K562 (cell line): ENCODE data around the gene EPO. TPM values are rescaled to one million over a fixed set of nuclear protein-coding genes. Genes with fewer than 3 reads are reported as not detected.

Source experiments
- ATAC-seq: fragments of 200-7000 bp; cut with Tn5 transposase; 3 replicates; pipeline ENCODE4 v1.9.1; 2020; ENCODE audit warnings: moderate library complexity
- BruUV-seq: library from RNA; stranded (reverse); fragments of 400-500 nt; replicated peaks from 2 replicates; lab custom pipeline; 2021; lab: Mats Ljungman, UMichigan
- CTCF ChIA-PET: fragments of 300-600 bp; formaldehyde crosslinking; extraction: SDS; loops from one replicate; lab custom pipeline; 2021; ENCODE audit warnings: low intra/inter-chr PET ratio; lab: Yijun Ruan, JAX
- POLR2A ChIA-PET: fragments of 300-600, 350-650 bp; sonication (Branson Sonifier 250); formaldehyde crosslinking; extraction: SDS; loops from one replicate; lab custom pipeline; 2021; ENCODE audit warnings: antibody characterized with exemption, inconsistent platforms; lab: Yijun Ruan, JAX
- DNase-seq, 4 experiments: peaks; one replicate each; pipeline versions ENCODE4 v3.0.0 to v3.0.0-alpha.2; 2011 to 2018; ENCODE audit warnings: low spot score in 3 of 4, mixed read lengths in 3 of 4; ENCODE audit errors: extremely low read depth in 1 of 4
- FAIRE-seq: peaks from 2 replicates; lab custom pipeline; 2011; peaks lifted over from hg19 to GRCh38; lab: Jason Lieb, UNC
- H2AFZ ChIP-seq: 2 replicates; pipeline ENCODE4 v1.6.0; 2011; ENCODE audit warnings: low read depth, low read length, control low read depth, inconsistent platforms
- H3K27ac ChIP-seq: fragments of 200-600 bp; 3 replicates; pipeline ENCODE4 v1.8.0; 2011; ENCODE audit warnings: low read depth, mild to moderate bottlenecking, control low read depth, inconsistent platforms, low read length, moderate library complexity, mixed read lengths; ENCODE audit errors: extremely low read depth
- H3K27me3 ChIP-seq, 2 experiments: fragments of 300-600 bp in 1 of 2; 2 replicates in 1 of 2; 3 replicates in 1 of 2; pipeline versions ENCODE4 v1.6.0 to v1.8.0; 2011; ENCODE audit warnings: inconsistent platforms in 2 of 2, low read length in 2 of 2, mild to moderate bottlenecking in 1 of 2, mixed read lengths in 1 of 2, moderate library complexity in 1 of 2; ENCODE audit not compliant: control insufficient read depth in 2 of 2, insufficient read depth in 2 of 2
- H3K36me3 ChIP-seq: fragments of 300-600 bp; 3 replicates; pipeline ENCODE4 v1.8.0; 2011; ENCODE audit warnings: mild to moderate bottlenecking, low read length, inconsistent platforms; ENCODE audit not compliant: control insufficient read depth, insufficient read depth
- H3K4me1 ChIP-seq, 2 experiments: fragments of 200-600 bp in 1 of 2; replicated peaks in 1 of 2; 2 replicates in 1 of 2; 3 replicates in 1 of 2; pipeline versions ENCODE4 v1.5.1 to v1.8.0; 2011; ENCODE audit warnings: inconsistent platforms in 2 of 2, low read length in 2 of 2, mild to moderate bottlenecking in 1 of 2, mixed read lengths in 1 of 2, moderate library complexity in 1 of 2; ENCODE audit not compliant: control insufficient read depth in 2 of 2, insufficient read depth in 2 of 2
- H3K4me2 ChIP-seq: 2 replicates; pipeline ENCODE4 v1.6.1; 2011; ENCODE audit warnings: low read length, control low read depth, inconsistent platforms, mixed read lengths; ENCODE audit not compliant: insufficient read depth
- H3K4me3 ChIP-seq: fragments of 200-600 bp; sonication (generic), shearing (Covaris generic); 2 replicates; pipeline ENCODE4 v1.5.1; 2016; ENCODE audit warnings: control low read depth, inconsistent platforms
- H3K79me2 ChIP-seq: fragments of 200-600 bp; 3 replicates; pipeline ENCODE4 v1.8.0; 2011; ENCODE audit warnings: low read length, inconsistent platforms; ENCODE audit not compliant: control insufficient read depth, insufficient read depth
- H3K9ac ChIP-seq, 2 experiments: 2 replicates each; pipeline versions ENCODE4 v1.6.0 to v1.6.1; 2011; ENCODE audit warnings: low read depth in 2 of 2, low read length in 2 of 2, control low read depth in 1 of 2, inconsistent platforms in 1 of 2, mild to moderate bottlenecking in 1 of 2, mixed read lengths in 1 of 2; ENCODE audit not compliant: insufficient read depth in 1 of 2
- H3K9me1 ChIP-seq: one replicate; pipeline ENCODE4 v1.6.0; 2011; ENCODE audit warnings: inconsistent platforms, mild to moderate bottlenecking, low read length, moderate library complexity; ENCODE audit not compliant: control insufficient read depth, insufficient read depth
- H3K9me3 ChIP-seq: replicated peaks from 2 replicates; pipeline ENCODE4 v1.5.1; 2011; ENCODE audit warnings: low read depth, low read length, inconsistent platforms; ENCODE audit not compliant: control insufficient read depth, insufficient read depth
- H4K20me1 ChIP-seq: replicated peaks from 2 replicates; pipeline ENCODE4 v1.6.1; 2011; ENCODE audit warnings: low read length, inconsistent platforms, mixed read lengths; ENCODE audit not compliant: control insufficient read depth, insufficient read depth
- U2AF2 ChIP-seq: fragments of 200-400 bp; formaldehyde crosslinking; optimal IDR thresholded peaks from 2 replicates; pipeline ENCODE3; 2017; ENCODE audit warnings: low read depth, mild to moderate bottlenecking, low read length
- USF1 ChIP-seq: sonication (generic); formaldehyde crosslinking; IDR thresholded peaks from 2 replicates; pipeline ENCODE4 v1.9.0; 2022; ENCODE audit warnings: mild to moderate bottlenecking, missing genetic modification reagents
- ZNF121 ChIP-seq: sonication (generic); formaldehyde crosslinking; conservative IDR thresholded peaks from 2 replicates; pipeline ENCODE4 v1.8.0; 2022; ENCODE audit warnings: missing genetic modification reagents
- WGBS: fragments of 100-300 bp; shearing (Covaris generic); methylation state at CpG from one replicate; pipeline ENCODE4 v1.1.6; 2016; ENCODE audit warnings: low coverage, mixed read lengths; ENCODE audit not compliant: insufficient coverage; ENCODE audit errors: missing lambda C conversion rate; 5-methylcytosine and 5-hydroxymethylcytosine counted together
- in situ Hi-C: fragments of 300-500 bp; cut with MboI; formaldehyde crosslinking; loops from 4 replicates; pipeline ENCODE4 v1.15.0; 2018; ENCODE audit warnings: inconsistent platforms, mixed read lengths
- intact Hi-C: fragments of 100-400 bp; cut with micrococcal nuclease; formaldehyde crosslinking; loops from 2 replicates; pipeline ENCODE4 v1.14.2; 2022
- polyA plus RNA-seq, 8 experiments: library from polyadenylated mRNA; depleted of rRNA in 4 of 8; stranded (reverse) in 5 of 8; unstranded in 3 of 8; fragments of >200 nt; fragmentation: Nextera tagmentation in 2 of 8; fragmentation: Illumina TruSeq in 1 of 8; extraction: Ambion mirVana in 2 of 8; extraction: Trizol in 1 of 8; gene quantifications; 2 replicates each; pipeline versions ENCODE4 v1.2.1 to v1.2.3, GENCODE V29; 2011 to 2014; ENCODE audit warnings: inconsistent platforms in 1 of 8, missing spikeins in 1 of 8
- total RNA-seq, 7 experiments: library from RNA; depleted of rRNA in 6 of 7; stranded (reverse); fragments of >200 nt in 6 of 7; fragmentation: Illumina TruSeq in 2 of 7; extraction: Trizol in 2 of 7; gene quantifications; 2 replicates each; pipeline versions ENCODE4 v1.2.1 to v1.2.3, GENCODE V29; 2011 to 2021; ENCODE audit warnings: low replicate concordance in 1 of 7

The EPO gene
- total and polyA plus RNA-seq, 9 of the 15 experiments (the other 6 are each of a cell fraction or from before 2014, with no cell fraction given): 0.06 to 0.41 (median 0.07) TPM; not detected in 6

- Histone ChIP-seq H3K9me3 (no peaks in the 10 kb centered on the region), H3K36me3 (no peaks in the 10 kb centered on the region), H3K4me1 (peaks cover 0 to 6% of the 10 kb centered on the region in 2 experiments; a peak in 2 of 5 replicates), H4K20me1 (no peaks in the 10 kb centered on the region), H3K9ac (no peak overlapping the region), H3K79me2 (no peaks in the 10 kb centered on the region), H2AFZ (no peak overlapping the region), H3K27ac (no peak overlapping the region), H3K4me3 (no peak overlapping the region), H3K4me2 (no peak overlapping the region), H3K9me1 (no peaks in the 10 kb centered on the region), H3K27me3 (peaks cover 9 to 36% of the 10 kb centered on the region in 2 experiments; a peak in 3 of 5 replicates)
- ChIA-PET POLR2A (no interaction called here), CTCF (no interaction called here)
- intact Hi-C loops: no loop called here
- ATAC-seq (no peak), FAIRE-seq (no peak), DNase-seq (no peak)
- BruUV-seq: no TSS peak
- in situ Hi-C loops: no loop called here
- WGBS: 19% methylated on average over 10 of the region's 11 CpGs
- TF ChIP-seq U2AF2: no peak
- TF ChIP-seq ZNF121 (CRISPR knock-in tag): 0 out of 2 replicates have a peak, but pooled peaks have one; percentile 6
These were observed 11.8 kb downstream of the EPO start for GRCh38 chr7:100731937-100732636.

- peaks cover 0 to 6% of the 10 kb centered on the region in 2 experiments; a peak in 2 of 5 replicates for H3K4me1 ChIP-seq
- H3K4me3 ChIP-seq: no peak overlapping the region
- 15% methylated on average over 6 of the region's 7 CpGs for WGBS
- no peak for DNase-seq
- H3K4me2 ChIP-seq: no peak overlapping the region
- ATAC-seq: no peak
- intact Hi-C loops: no loop called here
- H3K9me3 ChIP-seq: no peaks in the 10 kb centered on the region
- no peaks in the 10 kb centered on the region for H3K36me3 ChIP-seq
- no peaks in the 10 kb centered on the region for H3K9me1 ChIP-seq
- no peak for FAIRE-seq
- no peak overlapping the region for H2AFZ ChIP-seq
- H4K20me1 ChIP-seq: no peaks in the 10 kb centered on the region
- no peak for TF ChIP-seq USF1 (CRISPR knock-in tag)
- no peak overlapping the region for H3K9ac ChIP-seq
- ChIA-PET POLR2A (no interaction called here), CTCF (no interaction called here)
- in situ Hi-C loops: no loop called here
- no TSS peak for BruUV-seq
- no peaks in the 10 kb centered on the region for H3K79me2 ChIP-seq
- no peak overlapping the region for H3K27ac ChIP-seq
- peaks cover 2 to 21% of the 10 kb centered on the region in 2 experiments; a peak in 3 of 5 replicates for H3K27me3 ChIP-seq
These were observed 15.5 kb downstream of the EPO start for GRCh38 chr7:100735730-100736129.
